ENCODE results near the gene COL9A2.
A peak's percentile ranks its signal among the peaks of the same experiment; 100 is the strongest.

The COL9A2 gene

DNA sequence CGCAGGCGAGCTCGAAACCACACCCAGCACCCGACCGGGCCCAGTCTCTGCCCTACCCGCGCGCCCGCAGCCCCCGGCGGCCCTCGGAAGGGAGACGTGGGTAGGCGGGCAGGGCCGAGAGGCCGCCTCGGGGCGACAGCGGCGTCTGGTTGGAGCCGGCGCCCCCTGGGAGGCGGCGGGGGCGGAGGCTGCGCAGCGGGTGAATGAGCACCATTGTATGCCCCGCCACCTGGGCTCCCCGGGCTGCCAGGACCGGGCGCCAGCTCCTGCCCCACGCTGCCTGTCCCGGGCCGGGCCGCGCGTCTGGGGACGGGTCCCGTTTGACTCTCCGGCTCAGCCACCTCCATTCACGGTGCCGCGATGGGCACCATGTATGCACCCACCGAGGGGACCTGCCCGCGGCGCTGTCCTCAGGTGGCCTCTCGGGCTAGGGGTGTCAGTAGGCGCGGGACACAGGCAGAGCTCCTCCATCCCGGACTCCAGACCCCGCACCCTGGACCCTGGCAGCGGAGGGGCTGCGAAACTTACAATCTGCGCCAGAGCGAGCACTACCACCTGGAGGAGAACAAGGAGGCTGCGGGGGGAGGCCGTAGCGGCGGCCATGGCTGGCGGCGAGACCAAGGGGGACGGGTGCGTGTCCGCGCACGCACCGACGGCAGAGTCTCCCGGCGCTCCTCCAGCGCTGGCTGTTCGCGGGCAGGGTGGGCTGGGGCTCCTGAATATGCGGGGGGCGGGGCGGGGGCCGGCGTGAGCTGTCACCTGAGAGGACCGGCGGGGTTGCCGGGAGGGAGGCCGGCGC lies at the start of gene COL9A2:
COL9A2 (minus strand) TSS at position 692 of the 799 bp plus-strand sequence; CDS start at position 603, 89 bp downstream.
- no peak within 1 kb of the TSS for H3K4me3 ChIP-seq (ENCODE audit: low read length)
- DNase-seq (ENCODE audit: low read depth): no peak
- TF ChIP-seq CTCF (conservative IDR thresholded peaks at IDR 0.05; ENCODE audit: low read length): no peak

DNA sequence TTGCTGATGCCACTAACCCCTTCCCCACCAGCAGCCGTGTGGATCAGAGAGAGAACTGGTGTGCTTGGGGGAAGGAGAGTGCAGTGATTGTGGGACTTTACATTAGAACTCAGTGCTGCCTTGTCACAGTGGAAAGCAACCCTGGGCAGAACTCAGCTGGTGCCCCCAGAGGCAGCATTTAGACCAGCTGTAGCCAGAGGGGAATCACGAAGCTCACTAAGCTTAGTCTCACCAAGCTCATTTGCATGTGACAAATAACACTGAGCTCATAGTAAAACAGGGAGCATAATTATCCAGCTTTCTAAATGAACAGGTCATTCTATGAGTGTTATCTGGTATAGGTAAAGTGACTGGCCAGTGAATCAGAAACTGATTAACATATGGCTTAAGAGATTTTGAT lies 46.6 kb upstream of the COL9A2 start:
- no peak overlapping the region for H3K4me3 ChIP-seq (ENCODE audit: low read length)
- no peak for DNase-seq (ENCODE audit: low read depth)
- no peak for TF ChIP-seq CTCF (conservative IDR thresholded peaks at IDR 0.05; ENCODE audit: low read length)

- no peak overlapping the region for H3K4me3 ChIP-seq (ENCODE audit: low read length)
- TF ChIP-seq CTCF (conservative IDR thresholded peaks at IDR 0.05; ENCODE audit: low read length): no peak
These were observed 45.6 kb upstream of the COL9A2 start for GRCh38 chr1:40362699-40363098.

DNA sequence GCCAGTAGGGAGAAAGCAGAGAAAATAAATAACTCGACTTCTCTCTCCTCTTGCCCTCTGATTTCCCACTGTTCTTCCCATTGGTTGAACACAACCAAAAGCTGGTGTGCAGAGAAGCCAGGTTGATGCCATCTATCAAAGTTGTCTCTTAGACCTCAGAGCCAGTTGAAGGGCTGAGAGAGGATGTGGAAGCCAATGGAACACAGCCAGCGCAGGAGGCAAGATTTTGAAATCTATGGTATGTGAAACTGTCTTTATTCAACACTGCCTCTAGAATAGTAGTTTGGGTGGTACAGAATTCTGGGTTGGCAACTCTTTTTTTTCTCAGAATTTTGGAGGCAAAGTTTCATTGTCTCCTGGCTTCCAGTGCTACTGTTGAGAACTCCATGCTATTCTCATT lies 45.1 kb upstream of the COL9A2 start:
- no peak for DNase-seq (ENCODE audit: low read depth)
- no peak overlapping the region for H3K4me3 ChIP-seq (ENCODE audit: low read length)
- no peak for TF ChIP-seq CTCF (conservative IDR thresholded peaks at IDR 0.05; ENCODE audit: low read length)

More at GRCh38 chr1:40362699-40363098, 45.6 kb upstream of the COL9A2 start:
- peak; percentile 46 for DNase-seq (ENCODE audit: low read depth)

GRCh38 chr1:40361637-40362036 lies 44.6 kb upstream of the COL9A2 start:
- no peak for TF ChIP-seq CTCF (conservative IDR thresholded peaks at IDR 0.05; ENCODE audit: low read length)
- DNase-seq (ENCODE audit: low read depth): no peak
- H3K4me3 ChIP-seq (ENCODE audit: low read length): no peak overlapping the region

GRCh38 chr1:40361201-40361600 lies 44.1 kb upstream of the COL9A2 start:
- no peak overlapping the region for H3K4me3 ChIP-seq (ENCODE audit: low read length)
- no peak for TF ChIP-seq CTCF (conservative IDR thresholded peaks at IDR 0.05; ENCODE audit: low read length)
- no peak for DNase-seq (ENCODE audit: low read depth)

GRCh38 chr1:40360631-40361030 lies 43.5 kb upstream of the COL9A2 start:
- no peak for DNase-seq (ENCODE audit: low read depth)
- no peak overlapping the region for H3K4me3 ChIP-seq (ENCODE audit: low read length)
- TF ChIP-seq CTCF (conservative IDR thresholded peaks at IDR 0.05; ENCODE audit: low read length): no peak
